Stimulated activated naive CD8-positive, alpha-beta T cell treated with anti-CD3 and anti-CD28 coated beads, Interleukin-15, amount 100 ng/mL, for 72 hours (primary cell): ENCODE data around the gene SPTSSB.

Experiments used
- ATAC-seq: fragments of 150-1000 bp; cut with Tn5 transposase; 2 replicates; pipeline ENCODE4 v1.10.0; 2021; ENCODE audit warnings: mild to moderate bottlenecking, moderate library complexity
- DNase-seq, 2 donors: peaks; one replicate each; pipeline ENCODE4 v3.0.0; 2021 to 2022
- H3K27ac Mint-ChIP-seq, 2 donors: one replicate each; pipeline ENCODE4 v1.8.0; 2022; ENCODE audit warnings: mild to moderate bottlenecking in 2 of 2, mixed read lengths in 2 of 2, moderate library complexity in 2 of 2
- H3K27me3 Mint-ChIP-seq: one replicate; pipeline ENCODE4 v1.8.0; 2022; ENCODE audit warnings: mixed read lengths
- H3K4me1 Mint-ChIP-seq: one replicate; pipeline ENCODE4 v1.8.0; 2022; ENCODE audit warnings: mild to moderate bottlenecking, mixed read lengths
- H3K4me3 Mint-ChIP-seq, 2 donors: one replicate each; pipeline ENCODE4 v1.8.0; 2022; ENCODE audit warnings: mild to moderate bottlenecking in 2 of 2, mixed read lengths in 2 of 2, moderate library complexity in 1 of 2
- H3K9me3 Mint-ChIP-seq, 2 donors: one replicate each; pipeline ENCODE4 v1.8.0; 2022; ENCODE audit warnings: mixed read lengths in 2 of 2

The SPTSSB gene, protein sequence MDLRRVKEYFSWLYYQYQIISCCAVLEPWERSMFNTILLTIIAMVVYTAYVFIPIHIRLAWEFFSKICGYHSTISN

DNA sequence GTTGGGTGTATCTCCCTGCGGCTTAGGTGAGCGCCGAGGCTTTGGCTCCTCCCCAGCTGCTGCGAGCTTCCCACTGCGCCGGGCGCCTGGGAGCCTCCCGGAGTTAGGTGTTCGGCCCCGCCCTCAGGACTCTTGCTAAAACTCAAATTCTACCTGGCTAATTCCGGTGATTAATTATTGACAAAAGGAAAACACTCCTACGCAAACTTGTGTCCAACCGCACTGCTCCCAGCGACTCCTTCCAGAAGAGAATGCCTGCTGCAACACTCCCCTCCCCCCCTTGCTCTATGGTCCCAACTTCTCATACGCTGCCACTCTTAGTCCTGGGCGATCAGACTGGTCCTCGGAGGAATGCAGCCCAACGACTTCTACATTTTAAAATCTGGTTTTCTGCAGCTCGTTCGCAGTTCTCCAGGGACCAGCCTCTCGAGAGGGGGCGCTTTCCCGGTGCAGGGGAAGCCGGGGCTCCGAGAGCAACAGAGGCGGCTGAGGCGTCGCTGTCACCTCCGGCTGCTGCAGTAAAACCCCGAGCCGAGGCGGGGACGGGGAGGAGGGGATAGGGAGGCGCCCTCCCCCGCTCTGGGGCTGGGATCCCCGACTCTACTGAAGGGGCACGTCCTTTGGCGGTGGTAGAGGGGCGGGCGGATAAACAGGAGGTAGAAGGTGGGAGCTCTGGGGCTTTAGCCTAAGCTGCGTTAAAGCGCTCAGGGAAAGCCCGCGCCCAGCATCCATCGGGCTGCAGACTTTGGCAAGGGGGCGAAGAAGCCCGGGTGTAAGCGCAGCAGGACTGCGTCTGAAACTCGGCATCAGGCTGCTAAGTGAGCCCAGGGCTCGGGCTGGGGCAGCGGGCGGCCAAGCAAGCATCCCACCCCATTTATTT is at the start of gene SPTSSB:
SPTSSB (minus strand) TSS at position 77 of the 880 bp plus-strand sequence. CDS start 25,194 bp downstream, outside the sequence.
- H3K27me3 Mint-ChIP-seq = peaks cover 79% of the 10 kb centered on the region
- ATAC-seq (peak; percentile 83), DNase-seq (peak; percentile 37 to 47)
- H3K27ac Mint-ChIP-seq = no peak within 1 kb of the TSS
- H3K4me1 Mint-ChIP-seq = peaks cover 24% of the 10 kb centered on the region
- no peaks in the 10 kb centered on the region for H3K9me3 Mint-ChIP-seq
- H3K4me3 Mint-ChIP-seq = peak within 1 kb of the TSS; percentile 79 to 86

DNA sequence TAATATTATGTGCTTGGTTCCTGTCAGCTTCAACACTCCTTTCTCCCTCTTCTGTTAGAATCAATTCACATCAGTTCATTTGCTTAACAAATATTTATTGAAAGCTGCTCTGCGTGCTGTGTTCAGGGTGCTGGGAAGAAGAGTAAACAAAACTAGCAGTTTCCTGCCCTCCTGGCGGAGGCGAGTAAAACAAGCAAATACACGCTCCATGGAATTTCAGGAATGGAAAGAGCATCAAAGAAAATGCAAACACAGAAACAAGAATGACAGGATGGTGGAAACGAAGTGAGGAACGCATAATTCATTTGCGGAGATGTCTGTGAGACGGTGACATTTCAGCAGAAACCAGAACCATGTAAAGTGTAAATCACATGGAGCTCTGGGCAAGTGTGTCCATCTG is 49.4 kb upstream of the SPTSSB start:
- no peak overlapping the region for H3K27ac Mint-ChIP-seq

DNA sequence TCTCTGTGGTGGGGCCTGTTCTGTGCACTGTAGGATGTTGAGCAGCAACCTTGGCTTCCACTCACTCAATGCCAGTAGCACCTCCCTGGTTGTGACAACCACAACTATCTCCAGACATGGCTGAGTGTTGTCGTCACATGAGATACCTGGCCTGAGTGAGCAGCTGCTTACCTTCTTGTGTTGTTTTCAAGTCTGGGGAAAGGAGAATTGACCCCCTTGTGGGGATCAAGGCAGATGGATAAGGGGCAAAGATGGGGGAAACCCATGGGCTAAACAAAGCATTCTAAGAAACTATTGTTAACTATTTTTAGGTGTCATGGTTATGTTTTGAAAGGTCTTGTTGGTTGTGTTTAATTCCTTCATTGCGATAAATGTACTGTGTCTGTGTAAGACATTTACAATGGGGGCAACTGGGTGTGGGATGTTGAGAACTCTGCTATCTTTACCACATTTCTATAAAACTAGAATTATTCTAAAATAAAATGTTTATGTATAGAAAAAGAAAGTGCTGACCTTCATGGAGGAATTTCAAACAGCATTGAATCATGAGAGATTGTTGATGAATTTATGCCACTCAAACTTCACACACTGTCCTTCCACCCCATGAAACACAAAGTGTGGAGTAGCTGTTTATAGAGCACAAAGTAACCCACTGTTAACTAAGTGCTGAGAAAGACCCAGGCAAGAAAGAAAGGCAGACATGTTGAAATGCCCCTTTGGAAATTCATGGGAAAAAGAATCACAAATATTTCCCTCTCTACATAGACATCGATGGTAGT is 48.4 kb upstream of the SPTSSB start:
- H3K4me3 Mint-ChIP-seq = no peak overlapping the region
- no peak for DNase-seq
- H3K27me3 Mint-ChIP-seq = peaks cover 7% of the 10 kb centered on the region
- H3K27ac Mint-ChIP-seq = no peak overlapping the region
- H3K4me1 Mint-ChIP-seq = no peaks in the 10 kb centered on the region
- H3K9me3 Mint-ChIP-seq = peaks cover 0 to 7% of the 10 kb centered on the region in 2 donors
- no peak for ATAC-seq

More for the DNA sequence above, 49.4 kb upstream of the SPTSSB start:
- Mint-ChIP-seq H3K9me3 (peaks cover 0 to 7% of the 10 kb centered on the region in 2 donors), H3K4me3 (no peak overlapping the region), H3K4me1 (no peaks in the 10 kb centered on the region), H3K27me3 (peaks cover 7% of the 10 kb centered on the region)
- ATAC-seq = no peak
- DNase-seq = no peak

DNA sequence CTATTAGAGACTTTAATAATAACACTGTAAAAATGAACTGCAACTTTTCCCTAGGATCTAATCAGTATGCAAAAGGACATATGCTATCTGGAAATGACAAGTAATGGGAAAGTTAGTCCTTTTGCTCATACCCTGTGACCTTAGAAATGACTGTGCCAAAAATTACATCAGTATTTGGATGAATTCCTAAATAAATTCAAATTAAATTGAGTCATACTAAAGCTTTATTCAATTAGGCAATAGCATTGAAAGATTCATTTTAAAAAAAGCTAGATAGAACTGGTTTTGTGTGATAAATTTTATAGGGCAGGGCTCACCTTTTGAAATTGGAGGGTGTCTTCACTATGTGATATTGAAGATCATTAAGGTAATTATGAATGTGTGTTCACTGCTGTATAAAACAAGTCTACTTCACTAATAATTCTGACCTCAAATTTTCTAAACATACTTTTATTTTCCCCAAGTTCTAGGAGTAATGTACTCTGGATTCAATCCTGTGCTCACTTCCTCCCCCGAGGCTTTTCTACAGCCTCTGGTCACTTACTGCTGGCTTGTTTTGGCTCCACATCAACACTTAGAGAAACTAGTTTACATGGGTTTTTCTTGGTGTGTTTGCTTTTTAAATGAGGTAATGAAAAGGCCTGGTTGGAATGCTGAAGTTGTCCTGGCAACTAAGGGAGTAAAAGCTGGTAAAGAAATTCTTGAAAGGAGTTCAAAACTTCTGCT is 44.4 kb upstream of the SPTSSB start:
- no peak for DNase-seq
- Mint-ChIP-seq H3K27me3 (peaks cover 24% of the 10 kb centered on the region), H3K4me1 (no peaks in the 10 kb centered on the region), H3K9me3 (peaks cover 0 to 7% of the 10 kb centered on the region in 2 donors), H3K27ac (no peak overlapping the region), H3K4me3 (no peak overlapping the region)
- no peak for ATAC-seq

DNA sequence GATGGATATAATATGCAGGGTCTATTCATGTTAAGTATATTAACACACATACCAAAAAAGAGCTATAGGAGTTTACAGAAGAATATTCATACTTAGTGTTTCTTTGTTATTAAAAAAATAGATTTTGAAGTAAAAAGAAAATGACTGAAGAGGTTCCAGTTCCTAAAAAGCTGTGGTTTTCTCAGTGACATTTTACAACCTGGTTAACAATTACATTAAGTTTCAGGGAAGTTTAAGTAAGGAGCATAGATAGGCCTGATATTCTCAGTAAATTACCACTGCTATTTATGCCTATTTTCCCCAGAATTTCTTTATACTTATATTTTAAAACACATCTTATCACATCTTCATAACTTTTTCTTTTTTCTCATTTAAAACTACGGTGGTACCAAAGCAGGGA is 43.6 kb upstream of the SPTSSB start:
- ATAC-seq (no peak), DNase-seq (no peak)
- no peaks in the 10 kb centered on the region for H3K4me1 Mint-ChIP-seq
- no peak overlapping the region for H3K4me3 Mint-ChIP-seq
- no peak overlapping the region for H3K27ac Mint-ChIP-seq
- peaks cover 28% of the 10 kb centered on the region for H3K27me3 Mint-ChIP-seq
- H3K9me3 Mint-ChIP-seq = peaks cover 0 to 7% of the 10 kb centered on the region in 2 donors

DNA sequence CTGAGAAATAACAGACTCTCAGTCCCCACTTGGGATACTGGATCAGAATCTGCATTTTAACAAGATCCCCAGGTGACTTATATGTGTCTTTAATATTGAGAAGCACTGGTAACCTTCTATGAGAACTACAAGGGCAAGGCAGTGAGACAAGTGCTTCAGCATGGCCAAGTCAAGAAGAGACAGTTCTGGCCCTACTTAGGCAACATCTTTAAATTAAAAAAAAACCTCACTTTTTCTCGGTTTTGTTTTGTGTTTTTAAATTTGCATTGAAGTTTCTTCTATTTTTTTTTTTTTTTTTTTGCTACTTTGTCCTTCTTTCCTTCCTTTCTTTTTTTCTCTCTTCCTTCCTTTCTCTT is 42.5 kb upstream of the SPTSSB start:
- Mint-ChIP-seq H3K4me3 (no peak overlapping the region), H3K27ac (no peak overlapping the region), H3K9me3 (peaks cover 0 to 7% of the 10 kb centered on the region in 2 donors), H3K27me3 (peaks cover 32% of the 10 kb centered on the region), H3K4me1 (no peaks in the 10 kb centered on the region)
- DNase-seq (no peak), ATAC-seq (no peak)

DNA sequence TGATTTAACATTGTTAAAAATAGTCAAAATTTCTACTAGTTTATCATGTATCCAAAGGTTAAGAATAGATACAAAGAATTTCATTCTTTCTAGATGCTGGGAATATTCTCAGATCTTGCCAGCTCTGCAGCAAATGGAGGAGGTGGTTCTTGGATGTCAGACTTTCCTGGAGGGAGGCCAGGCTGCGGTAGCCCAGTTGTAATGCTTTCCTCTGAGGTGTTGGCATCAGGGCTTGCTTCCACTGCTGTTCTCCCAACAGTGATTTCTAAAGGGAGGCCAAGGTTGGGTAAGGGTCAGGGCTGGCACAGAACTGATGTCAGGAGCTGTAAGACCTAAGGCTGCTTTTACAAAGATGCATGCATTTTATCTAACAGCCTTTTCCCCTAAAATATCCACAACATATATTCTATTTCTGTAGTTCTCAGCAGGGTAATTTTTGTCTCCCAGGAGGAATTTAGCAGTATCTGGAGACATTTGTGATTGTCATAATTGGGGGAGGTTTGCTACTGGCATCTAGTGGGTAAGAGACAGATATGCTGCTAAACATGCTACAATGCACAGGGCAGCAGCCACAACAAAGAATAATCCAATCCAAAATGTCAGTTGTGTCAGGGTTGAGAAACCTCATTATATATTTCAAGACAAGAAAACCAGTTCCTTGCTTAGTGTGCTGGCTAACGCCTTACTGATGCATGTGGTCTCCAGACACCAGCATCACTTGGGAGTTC is 42.0 kb upstream of the SPTSSB start:
- Mint-ChIP-seq H3K27me3 (peaks cover 32% of the 10 kb centered on the region), H3K27ac (no peak overlapping the region), H3K9me3 (peaks cover 0 to 7% of the 10 kb centered on the region in 2 donors), H3K4me1 (no peaks in the 10 kb centered on the region), H3K4me3 (no peak overlapping the region)
- ATAC-seq = no peak
- no peak for DNase-seq

DNA sequence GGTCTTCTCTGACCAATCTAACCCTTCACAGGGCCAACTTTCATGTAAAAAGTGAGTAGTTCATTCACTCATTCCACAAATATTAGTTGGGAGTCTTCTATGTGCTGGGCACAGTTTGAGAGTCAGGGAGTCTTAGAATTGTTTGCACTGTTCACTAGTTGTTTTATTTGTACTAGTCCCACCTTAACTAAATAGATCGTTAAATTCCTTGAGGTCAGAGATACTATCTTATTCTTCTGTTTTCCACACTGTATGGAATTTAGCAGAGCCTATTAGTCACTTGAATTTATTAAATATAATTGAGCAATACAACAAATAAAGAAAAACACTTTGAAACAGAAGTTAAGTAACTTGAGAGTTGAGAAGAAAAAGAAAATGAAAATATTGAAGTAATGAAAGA is 40.8 kb upstream of the SPTSSB start:
- Mint-ChIP-seq H3K27ac (no peak overlapping the region), H3K9me3 (peaks cover 0 to 7% of the 10 kb centered on the region in 2 donors), H3K27me3 (peaks cover 32% of the 10 kb centered on the region), H3K4me1 (no peaks in the 10 kb centered on the region), H3K4me3 (no peak overlapping the region)
- no peak for DNase-seq
- no peak for ATAC-seq

DNA sequence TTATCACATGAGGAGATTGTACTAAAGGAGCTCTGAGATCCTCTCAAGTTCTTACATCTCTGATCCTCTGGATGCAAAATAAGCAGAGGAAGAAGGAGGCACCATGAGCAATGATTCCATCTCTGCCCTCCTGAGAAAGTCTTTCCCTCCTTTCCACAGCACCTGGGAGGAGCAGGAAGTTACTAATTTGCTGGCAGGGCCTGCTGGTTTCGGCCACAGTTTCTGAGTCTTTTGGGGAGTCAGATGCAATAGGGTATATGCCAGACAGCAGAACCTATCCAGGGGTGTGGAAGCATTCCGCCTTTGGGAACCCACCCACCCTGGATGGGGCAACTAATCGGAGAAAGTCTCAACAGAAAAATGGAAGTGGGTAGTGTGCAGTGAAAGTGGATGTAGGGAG is 38.5 kb upstream of the SPTSSB start:
- ATAC-seq = no peak
- H3K27me3 Mint-ChIP-seq = peaks cover 45% of the 10 kb centered on the region
- no peak for DNase-seq

DNA sequence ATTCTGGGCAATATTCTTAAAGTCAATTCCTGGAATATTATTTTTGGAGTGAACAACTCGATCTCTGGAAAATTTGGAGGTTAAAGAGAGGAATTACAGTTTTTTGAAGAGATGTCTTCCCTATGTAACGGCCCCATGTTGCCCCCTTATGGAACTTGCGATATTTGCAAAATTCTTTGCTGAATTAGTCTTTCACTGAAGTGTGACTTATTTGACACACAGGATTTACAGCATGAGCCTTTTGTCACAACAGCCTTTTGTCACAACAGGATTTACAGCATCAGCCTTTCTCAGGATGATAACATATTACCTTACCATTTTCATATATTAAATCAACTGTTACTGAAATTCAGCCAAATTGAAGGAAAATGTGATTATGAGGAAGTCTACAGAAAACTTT is 37.8 kb upstream of the SPTSSB start:
- H3K9me3 Mint-ChIP-seq = no peaks in the 10 kb centered on the region
- DNase-seq (no peak), ATAC-seq (no peak)
- peaks cover 48% of the 10 kb centered on the region for H3K27me3 Mint-ChIP-seq
- peaks cover 18% of the 10 kb centered on the region for H3K4me1 Mint-ChIP-seq
- no peak overlapping the region for H3K4me3 Mint-ChIP-seq
- H3K27ac Mint-ChIP-seq = no peak overlapping the region

More for the DNA sequence above, 38.5 kb upstream of the SPTSSB start:
- H3K9me3 Mint-ChIP-seq = no peaks in the 10 kb centered on the region
- no peak overlapping the region for H3K4me3 Mint-ChIP-seq
- peaks cover 18% of the 10 kb centered on the region for H3K4me1 Mint-ChIP-seq
- H3K27ac Mint-ChIP-seq = no peak overlapping the region

DNA sequence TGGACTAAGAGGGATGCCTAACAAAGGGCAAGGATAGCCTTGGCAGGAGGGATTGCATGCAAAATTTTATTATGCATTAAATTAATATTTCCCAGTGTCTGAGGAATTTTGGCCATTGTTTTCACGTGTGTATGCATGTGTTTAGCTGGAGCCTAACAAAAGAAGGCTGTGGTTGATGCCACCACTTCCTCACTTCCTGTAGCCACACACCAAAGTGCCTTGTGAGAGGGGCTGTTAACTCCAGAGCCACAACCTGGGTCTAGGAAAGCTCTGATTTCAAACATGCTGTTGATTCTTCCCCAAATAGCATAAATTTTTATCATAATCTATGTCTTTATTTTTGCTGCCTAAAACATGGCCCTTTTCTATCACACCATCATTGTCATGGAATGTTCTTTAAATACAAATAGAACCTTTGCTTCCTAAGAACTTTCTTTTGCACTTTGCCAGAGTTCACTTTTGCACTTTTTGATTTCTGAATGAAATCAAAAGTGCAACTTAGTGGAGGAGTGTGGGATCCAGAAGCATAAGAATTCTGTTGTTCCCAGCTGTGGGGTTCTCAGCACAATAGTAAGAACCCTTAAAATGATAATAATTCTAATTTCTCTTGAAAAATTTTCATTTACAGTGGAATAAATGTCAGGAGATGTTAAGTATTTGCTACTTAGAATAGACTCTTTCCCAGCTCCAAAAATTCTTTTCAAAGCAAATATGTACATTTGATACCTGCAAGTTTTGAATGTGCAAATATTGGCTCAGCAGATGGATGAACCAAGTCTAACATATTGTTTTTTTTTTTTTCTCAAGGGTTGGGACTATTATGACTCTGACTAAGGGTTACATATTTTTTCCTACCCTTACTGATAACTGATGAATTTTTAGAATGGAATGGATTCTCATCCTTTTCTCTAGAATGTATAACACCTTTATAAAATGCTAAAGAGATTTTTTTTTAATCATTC is 35.6 kb upstream of the SPTSSB start:
- H3K9me3 Mint-ChIP-seq = no peaks in the 10 kb centered on the region
- H3K27ac Mint-ChIP-seq = no peak overlapping the region
- ATAC-seq (no peak), DNase-seq (no peak)
- peaks cover 46% of the 10 kb centered on the region for H3K27me3 Mint-ChIP-seq
- H3K4me3 Mint-ChIP-seq = no peak overlapping the region
- H3K4me1 Mint-ChIP-seq = peaks cover 18% of the 10 kb centered on the region

DNA sequence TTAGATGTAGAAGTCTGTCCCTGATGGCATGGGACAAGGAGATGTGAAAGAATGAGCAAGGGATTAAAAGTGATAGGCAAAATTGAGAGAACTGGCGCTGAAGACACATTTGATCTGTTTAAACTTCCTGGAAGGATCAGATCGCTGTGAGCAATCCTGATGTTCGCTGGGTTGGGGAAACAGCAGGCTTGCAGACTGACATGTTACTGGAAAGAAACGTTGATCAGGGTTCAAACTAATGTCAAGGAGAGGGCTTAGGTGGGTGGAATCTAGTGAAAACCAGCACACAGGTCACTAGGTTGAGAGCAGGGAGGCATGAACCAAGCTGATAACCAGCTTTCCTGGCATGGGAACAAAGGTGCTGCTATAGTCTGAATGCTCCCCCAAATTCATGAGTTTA is 34.5 kb upstream of the SPTSSB start:
- Mint-ChIP-seq H3K4me1 (peaks cover 18% of the 10 kb centered on the region), H3K27me3 (peaks cover 46% of the 10 kb centered on the region), H3K9me3 (no peaks in the 10 kb centered on the region), H3K27ac (peak overlapping the region in 1 of 2 donors; percentile 0), H3K4me3 (no peak overlapping the region)
- no peak for ATAC-seq
- no peak for DNase-seq

DNA sequence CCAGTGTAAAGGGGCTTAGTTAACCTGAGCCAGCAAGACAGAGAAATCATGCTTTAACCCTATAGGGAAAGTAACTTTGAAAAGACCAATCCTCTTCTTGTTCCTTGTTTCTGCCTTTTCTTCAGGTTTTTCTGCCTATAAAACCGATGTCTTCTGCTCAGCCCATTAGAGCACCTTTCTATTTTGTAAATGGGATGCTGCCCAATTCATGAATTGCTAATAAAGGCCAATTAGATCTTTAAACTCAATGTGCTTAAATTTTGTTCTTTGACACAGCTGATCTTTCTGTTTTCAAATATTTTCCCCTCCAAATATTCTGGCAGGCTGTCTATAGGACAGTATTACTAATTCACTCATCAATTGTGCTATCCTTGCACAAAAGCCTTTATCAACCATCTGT is 33.8 kb upstream of the SPTSSB start:
- Mint-ChIP-seq H3K9me3 (no peaks in the 10 kb centered on the region), H3K4me1 (peaks cover 18% of the 10 kb centered on the region), H3K4me3 (no peak overlapping the region), H3K27me3 (peaks cover 42% of the 10 kb centered on the region), H3K27ac (no peak overlapping the region)
- ATAC-seq = no peak
- no peak for DNase-seq

DNA sequence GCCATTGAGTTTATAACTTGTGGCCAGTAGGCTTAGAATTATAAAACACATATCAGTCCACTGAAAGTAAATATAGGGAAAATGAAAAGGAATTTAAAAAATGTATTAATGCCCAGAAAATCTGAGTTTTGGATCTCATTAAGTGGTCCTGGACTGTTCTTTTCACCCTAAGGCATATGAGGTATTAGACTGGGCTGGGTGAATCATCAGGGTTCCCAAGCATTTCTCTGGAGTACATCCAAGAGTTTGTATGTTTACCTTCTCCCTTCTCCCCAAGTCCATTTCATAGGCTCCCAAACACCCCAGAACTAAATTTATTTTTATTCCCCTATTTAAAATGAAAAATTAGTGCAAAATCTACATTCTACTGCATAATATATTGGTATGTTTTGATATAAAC is 31.9 kb upstream of the SPTSSB start:
- no peak for DNase-seq
- peaks cover 55% of the 10 kb centered on the region for H3K27me3 Mint-ChIP-seq
- H3K27ac Mint-ChIP-seq = no peak overlapping the region
- no peak overlapping the region for H3K4me3 Mint-ChIP-seq
- H3K9me3 Mint-ChIP-seq = peaks cover 8 to 10% of the 10 kb centered on the region in 2 donors
- no peak for ATAC-seq
- H3K4me1 Mint-ChIP-seq = peaks cover 18% of the 10 kb centered on the region
